SK-N-SH (cell line): ENCODE data around the gene PRX.

ENCODE experiments used
- CHD2 ChIP-seq: fragments of 150-350 bp; IDR thresholded peaks from 2 replicates; pipeline ENCODE4 v1.6.1; 2018; ENCODE audit warnings: low read length; ENCODE audit not compliant: partially characterized antibody
- EP300 ChIP-seq, 2 experiments: IDR thresholded peaks; 2 replicates each; pipeline versions ENCODE4 v1.4.0 to v1.6.1; 2012; ENCODE audit warnings: borderline replicate concordance in 1 of 2, low read depth in 1 of 2, low read length in 1 of 2
- JUND ChIP-seq: IDR thresholded peaks from 2 replicates; pipeline ENCODE4 v1.4.0; 2012
- MEF2A ChIP-seq: IDR thresholded peaks from 2 replicates; pipeline ENCODE4 v1.4.0; 2012; ENCODE audit warnings: low read depth, borderline replicate concordance
- RAD21 ChIP-seq: IDR thresholded peaks from 2 replicates; pipeline ENCODE4 v1.6.1; 2012; ENCODE audit warnings: mild to moderate bottlenecking, low read length
- RXRA ChIP-seq: IDR thresholded peaks from 2 replicates; pipeline ENCODE4 v1.4.0; 2012; ENCODE audit warnings: low read depth, mild to moderate bottlenecking, borderline replicate concordance
- SMC3 ChIP-seq: IDR thresholded peaks from 2 replicates; pipeline ENCODE4 v1.6.1; 2012; ENCODE audit warnings: low read depth, low read length, improper control_type of control experiment
- USF1 ChIP-seq: IDR thresholded peaks from 2 replicates; pipeline ENCODE4 v1.4.0; 2012; ENCODE audit warnings: low read depth, borderline replicate concordance
- ZBTB33 ChIP-seq: IDR thresholded peaks from 2 replicates; pipeline ENCODE4 v1.4.0; 2012; ENCODE audit warnings: low read depth, borderline replicate concordance
- TF ChIP-seq, protein P1 (sequence below): fragments of 200-600 bp; sonication (generic); IDR thresholded peaks from 2 replicates; pipeline ENCODE4 v1.6.1; 2017; ENCODE audit warnings: antibody characterized with exemption, mild to moderate bottlenecking, moderate library complexity

- TF ChIP-seq, protein P1, sequence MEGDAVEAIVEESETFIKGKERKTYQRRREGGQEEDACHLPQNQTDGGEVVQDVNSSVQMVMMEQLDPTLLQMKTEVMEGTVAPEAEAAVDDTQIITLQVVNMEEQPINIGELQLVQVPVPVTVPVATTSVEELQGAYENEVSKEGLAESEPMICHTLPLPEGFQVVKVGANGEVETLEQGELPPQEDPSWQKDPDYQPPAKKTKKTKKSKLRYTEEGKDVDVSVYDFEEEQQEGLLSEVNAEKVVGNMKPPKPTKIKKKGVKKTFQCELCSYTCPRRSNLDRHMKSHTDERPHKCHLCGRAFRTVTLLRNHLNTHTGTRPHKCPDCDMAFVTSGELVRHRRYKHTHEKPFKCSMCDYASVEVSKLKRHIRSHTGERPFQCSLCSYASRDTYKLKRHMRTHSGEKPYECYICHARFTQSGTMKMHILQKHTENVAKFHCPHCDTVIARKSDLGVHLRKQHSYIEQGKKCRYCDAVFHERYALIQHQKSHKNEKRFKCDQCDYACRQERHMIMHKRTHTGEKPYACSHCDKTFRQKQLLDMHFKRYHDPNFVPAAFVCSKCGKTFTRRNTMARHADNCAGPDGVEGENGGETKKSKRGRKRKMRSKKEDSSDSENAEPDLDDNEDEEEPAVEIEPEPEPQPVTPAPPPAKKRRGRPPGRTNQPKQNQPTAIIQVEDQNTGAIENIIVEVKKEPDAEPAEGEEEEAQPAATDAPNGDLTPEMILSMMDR, result no peak
- TF ChIP-seq EP300 (IDR thresholded peaks at IDR 0.05; ENCODE audit: borderline replicate concordance in 1 of 2, low read depth in 1 of 2, low read length in 1 of 2), result no peak
- no peak for TF ChIP-seq ZBTB33
- no peak for TF ChIP-seq JUND
- TF ChIP-seq RAD21, result no peak
- TF ChIP-seq SMC3, result no peak
- TF ChIP-seq CHD2, result no peak
- TF ChIP-seq RXRA, result no peak
- TF ChIP-seq USF1, result no peak
- no peak for TF ChIP-seq MEF2A
Observed at GRCh38 chr19:40458597-40458974, 45.4 kb upstream of the PRX start.
